HG02840 (cell line): ENCODE data around the gene UST.
"Not testable (repeated sequence)": the region's sequence is repeated elsewhere in the genome, so short reads cannot be mapped to it uniquely, and the experiment has no call there.

Experiments
- ATAC-seq: cut with Tn5 transposase; IDR thresholded peaks from one replicate; pipeline ENCODE4 v1.9.1; 2021; ENCODE audit warnings: mild to moderate bottlenecking, moderate library complexity, moderate number of reproducible peaks; ENCODE audit not compliant: unreplicated experiment, low FRiP score

The UST gene

GRCh38 chr6:148830614-148831013, 83.8 kb downstream of the UST start:
- no peak for ATAC-seq

- ATAC-seq = no peak
Measured at GRCh38 chr6:148831064-148831463, 84.2 kb downstream of the UST start.

DNA sequence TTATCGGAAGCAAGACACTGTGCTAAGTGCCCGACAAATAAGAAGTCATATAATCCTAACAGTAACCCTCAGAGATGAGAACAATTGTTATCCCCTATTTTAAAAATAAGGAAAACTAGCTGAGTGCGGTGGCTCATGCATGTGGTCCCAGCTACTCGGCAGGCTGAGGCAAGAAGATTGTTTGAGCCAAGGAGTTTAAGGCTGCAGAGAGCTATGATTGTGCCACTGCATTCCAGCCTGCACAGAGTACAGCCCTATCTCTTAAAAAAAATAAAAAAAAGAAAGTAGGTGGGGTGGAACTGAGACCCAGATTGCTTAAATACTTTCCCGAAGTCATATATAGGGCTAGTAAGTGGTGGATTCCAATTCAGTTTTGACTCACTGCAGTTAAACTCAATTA, 84.7 kb downstream of the UST start:
- no peak for ATAC-seq

GRCh38 chr6:148835920-148836441, 89.2 kb downstream of the UST start:
- no peak for ATAC-seq

DNA sequence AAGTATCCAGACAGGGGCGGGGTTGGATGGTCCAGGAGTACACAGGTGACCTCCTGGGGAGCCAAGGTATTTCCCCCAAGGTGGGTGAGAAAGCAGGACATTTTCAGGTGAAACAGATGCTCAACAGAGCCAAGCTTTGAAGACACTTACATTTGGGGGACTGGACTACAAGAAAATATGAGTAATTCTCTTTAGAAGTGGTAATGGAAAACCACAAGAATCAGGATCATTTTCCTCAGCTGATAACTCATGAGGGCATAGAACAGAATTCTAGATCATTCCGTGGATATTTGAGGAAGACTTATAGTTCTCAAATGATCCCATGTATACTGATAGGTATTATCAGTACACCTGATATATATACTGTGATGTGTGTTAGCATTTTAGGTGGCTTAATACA, 89.9 kb downstream of the UST start:
- no peak for ATAC-seq

GRCh38 chr6:148837941-148838340, 91.1 kb downstream of the UST start:
- no peak for ATAC-seq

DNA sequence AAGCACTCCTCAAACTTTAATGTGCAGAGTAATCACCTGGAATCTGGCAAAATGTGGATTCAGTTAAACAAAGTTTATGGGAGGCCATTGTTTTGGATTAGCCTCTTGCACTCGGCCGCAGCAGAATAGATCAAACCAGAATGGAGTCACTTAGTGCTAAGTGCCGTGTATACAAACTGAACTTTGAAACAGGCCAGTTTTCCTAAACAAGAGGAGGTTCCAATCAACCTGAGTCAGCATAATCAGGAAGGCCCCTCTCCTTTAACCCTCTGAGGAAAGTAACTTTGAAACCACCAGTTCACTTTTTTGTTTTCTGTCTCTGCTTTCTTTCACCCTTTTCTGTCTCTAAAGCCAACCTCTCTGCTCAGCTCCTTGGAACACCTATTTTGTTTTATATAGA, 92.2 kb downstream of the UST start:
- ATAC-seq = no peak

DNA sequence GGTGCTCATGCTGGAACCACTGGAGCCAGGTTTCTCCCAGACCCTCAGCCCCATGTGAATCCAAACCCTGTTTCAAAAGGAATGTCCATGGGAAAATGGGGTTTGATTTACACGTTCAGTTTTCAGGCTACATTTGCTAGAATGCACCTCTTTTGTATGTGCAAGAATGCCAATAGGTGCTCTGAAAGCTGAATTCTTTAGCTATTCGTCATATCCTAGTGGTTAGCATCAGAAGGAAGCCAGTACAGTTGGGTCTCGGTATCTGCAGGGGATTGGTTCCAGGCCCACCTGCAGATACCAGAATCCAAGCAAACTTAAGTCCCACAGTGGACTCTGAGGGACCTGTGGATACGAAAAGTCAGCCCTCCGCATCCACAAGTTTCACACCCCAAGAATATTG, 93.4 kb downstream of the UST start:
- ATAC-seq = no peak

- ATAC-seq = no peak
Measured at GRCh38 chr6:148842296-148843019, 95.6 kb downstream of the UST start.

DNA sequence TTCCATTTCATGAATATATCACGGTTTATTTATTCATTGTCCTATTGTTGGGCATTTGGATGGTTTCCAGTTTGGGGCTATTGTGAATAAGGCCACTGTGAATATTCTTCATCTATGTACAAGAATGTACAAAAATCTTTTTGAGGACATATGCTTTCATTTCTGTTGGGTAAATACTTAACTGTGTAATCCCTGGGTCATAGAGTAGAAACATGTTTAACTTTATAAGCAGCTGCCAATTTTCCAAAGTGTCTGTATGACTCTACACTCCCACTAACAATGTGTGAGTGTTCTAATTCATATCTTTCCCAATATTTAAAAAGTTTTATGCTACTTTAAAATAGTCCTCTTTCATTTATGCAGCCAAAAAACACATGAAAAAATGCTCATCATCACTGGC, 98.6 kb downstream of the UST start:
- ATAC-seq = no peak

- no peak for ATAC-seq
Measured at GRCh38 chr6:148846778-148847761, 100.2 kb downstream of the UST start.

GRCh38 chr6:148848915-148849314, 102.1 kb downstream of the UST start:
- no peak for ATAC-seq

GRCh38 chr6:148849449-148849848, 102.6 kb downstream of the UST start:
- ATAC-seq = not testable (repeated sequence)

DNA sequence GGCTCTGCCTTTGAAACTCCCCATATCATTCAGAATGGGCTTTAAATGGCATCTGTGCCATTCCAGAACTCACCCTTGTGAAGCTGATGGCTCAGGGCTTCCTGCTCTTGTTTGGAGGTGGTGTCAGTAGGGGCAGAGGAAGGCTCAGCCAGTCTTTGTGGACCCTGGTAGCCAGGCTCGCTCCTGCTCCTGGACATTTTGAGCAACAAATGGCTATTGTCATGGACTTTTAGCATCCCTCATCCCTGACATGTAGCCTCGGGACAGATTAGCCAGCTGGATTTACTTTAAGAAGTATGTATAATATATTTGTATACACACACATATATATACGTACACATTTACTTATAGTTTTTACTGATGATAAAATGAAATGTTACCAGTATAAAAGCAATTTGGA, 104.1 kb downstream of the UST start:
- ATAC-seq = no peak

DNA sequence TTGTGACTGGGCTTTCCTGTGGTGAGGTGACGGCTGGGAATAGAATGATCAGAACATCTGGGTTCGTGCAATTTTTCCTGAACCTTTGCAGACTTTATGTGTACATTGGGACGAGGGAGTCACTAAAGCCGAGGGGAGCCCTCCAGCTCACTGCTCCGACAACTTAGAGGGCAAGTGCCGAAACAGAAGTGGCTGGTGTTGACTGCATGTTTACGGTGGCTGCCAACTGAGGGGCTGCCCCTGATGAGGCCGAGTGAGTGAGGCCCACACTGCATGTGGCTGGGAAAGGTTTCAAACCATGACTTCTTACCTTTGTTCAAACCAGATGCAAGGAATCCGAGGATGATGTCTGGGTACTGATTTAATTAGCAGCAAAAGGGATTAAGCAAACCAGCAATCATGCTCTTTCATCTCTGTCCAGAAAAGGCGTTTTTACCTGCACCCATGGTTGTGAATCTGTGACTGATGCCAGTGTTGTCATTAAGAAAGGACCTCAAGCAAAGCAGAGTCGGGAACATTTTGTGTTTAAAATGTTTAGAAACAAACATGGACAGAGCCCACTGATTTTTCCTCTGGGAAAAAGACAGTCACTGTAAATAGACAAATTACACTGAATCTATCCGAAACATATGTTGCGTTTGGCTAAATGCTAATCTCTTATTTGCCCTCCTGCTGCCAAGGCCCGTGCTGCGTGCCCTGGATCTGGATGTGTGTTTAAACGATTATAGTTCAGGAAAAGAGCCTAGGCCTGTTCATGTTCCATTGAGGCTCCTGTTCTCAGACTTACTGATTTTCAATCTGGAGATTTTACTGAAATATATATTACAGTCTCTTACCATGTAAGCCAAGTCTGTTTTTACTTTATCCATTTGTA, 105.1 kb downstream of the UST start:
- ATAC-seq = no peak

DNA sequence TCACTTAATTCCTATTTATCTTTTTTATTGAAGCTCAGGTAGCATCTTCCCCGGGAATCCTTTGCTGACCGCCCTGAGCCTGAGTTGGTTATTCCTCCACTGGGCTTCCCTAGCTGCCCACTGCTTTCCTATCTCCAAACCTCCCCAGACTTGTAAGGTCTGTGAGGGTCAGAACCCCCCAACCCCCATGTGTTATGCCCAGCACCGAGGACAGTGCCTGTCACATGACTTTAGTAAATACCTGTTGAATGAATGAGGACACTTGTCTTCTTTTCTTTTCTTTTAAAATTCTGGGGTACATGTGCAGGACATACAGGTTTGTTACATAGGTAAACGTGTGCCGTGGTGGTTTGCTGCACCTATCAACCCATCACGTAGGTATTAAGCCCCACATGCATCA, 105.9 kb downstream of the UST start:
- ATAC-seq = no peak

- ATAC-seq = not testable (repeated sequence)
Measured at GRCh38 chr6:148853113-148853512, 106.3 kb downstream of the UST start.

- no peak for ATAC-seq
Measured at GRCh38 chr6:148854096-148854495, 107.3 kb downstream of the UST start.

DNA sequence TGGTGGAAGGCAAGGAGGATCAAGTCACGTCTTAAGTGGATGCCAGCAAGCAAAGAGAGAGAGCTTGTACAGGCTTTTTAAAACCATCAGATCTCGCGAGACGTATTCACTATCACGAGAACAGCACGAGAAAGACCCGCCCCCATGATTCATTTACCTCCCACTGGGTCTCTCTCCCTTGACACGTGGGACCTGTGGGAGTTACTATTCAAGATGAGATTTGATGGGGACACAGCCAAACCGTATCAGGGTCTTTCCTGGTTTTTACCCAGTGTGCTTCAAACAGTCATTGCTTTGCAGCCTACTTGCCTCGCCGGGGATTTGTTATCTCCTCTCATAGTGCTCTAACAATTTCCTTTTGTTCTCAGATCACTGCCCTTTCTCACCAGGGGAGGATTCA, 108.2 kb downstream of the UST start:
- ATAC-seq = no peak

DNA sequence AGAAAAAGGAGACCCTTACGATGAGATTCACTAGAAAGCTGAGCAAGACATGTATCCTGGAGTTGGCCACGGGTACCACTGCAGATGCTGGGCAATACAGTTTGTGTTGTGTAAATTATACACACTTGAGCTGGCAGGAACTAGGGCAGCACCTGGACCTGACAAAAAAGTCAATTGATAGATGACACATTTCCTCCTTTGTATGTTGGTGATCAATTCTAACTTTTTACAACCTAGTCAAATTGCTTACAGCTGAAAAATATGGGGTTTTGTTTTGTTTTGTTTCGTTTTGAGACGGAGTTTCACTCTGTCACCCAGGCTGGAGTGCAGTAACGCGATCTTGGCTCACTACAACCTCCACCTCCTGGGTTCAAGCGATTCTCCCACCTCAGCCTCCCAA, 108.9 kb downstream of the UST start:
- no peak for ATAC-seq
